ENCODE measurements around the gene GUCD1.

DNA sequence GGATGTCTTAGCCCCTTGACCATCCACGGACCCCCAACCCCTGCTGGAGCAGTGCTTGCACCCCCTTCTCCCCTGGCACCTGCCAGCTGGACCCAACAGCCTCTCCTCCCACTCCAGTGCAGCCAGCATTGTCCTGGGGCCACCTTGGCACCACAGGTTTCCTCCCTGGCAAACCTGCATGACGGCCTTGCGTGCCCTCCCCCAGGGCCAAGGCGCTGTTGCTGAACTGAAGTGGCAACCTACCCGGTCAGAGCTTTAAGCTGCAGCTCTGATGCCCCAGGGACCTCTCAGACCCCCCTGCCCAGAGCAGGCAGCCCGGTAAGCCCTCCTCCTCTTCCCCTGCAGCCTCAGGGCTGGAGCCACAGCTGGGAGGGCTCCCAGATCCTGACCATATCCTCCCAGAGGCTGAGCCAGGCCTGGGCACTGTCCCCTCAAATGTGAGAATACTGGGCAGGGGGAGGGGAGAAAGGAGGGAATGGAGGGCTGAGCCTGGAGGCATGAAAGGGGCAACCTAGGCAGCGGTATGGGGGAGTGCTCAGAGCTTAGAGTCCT, 39.7 kb upstream of the GUCD1 start:
- TF ChIP-seq, protein P1, sequence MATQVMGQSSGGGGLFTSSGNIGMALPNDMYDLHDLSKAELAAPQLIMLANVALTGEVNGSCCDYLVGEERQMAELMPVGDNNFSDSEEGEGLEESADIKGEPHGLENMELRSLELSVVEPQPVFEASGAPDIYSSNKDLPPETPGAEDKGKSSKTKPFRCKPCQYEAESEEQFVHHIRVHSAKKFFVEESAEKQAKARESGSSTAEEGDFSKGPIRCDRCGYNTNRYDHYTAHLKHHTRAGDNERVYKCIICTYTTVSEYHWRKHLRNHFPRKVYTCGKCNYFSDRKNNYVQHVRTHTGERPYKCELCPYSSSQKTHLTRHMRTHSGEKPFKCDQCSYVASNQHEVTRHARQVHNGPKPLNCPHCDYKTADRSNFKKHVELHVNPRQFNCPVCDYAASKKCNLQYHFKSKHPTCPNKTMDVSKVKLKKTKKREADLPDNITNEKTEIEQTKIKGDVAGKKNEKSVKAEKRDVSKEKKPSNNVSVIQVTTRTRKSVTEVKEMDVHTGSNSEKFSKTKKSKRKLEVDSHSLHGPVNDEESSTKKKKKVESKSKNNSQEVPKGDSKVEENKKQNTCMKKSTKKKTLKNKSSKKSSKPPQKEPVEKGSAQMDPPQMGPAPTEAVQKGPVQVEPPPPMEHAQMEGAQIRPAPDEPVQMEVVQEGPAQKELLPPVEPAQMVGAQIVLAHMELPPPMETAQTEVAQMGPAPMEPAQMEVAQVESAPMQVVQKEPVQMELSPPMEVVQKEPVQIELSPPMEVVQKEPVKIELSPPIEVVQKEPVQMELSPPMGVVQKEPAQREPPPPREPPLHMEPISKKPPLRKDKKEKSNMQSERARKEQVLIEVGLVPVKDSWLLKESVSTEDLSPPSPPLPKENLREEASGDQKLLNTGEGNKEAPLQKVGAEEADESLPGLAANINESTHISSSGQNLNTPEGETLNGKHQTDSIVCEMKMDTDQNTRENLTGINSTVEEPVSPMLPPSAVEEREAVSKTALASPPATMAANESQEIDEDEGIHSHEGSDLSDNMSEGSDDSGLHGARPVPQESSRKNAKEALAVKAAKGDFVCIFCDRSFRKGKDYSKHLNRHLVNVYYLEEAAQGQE (IDR thresholded peaks at IDR 0.05; ENCODE audit: low read depth) = no peak
- TF ChIP-seq, protein P2, sequence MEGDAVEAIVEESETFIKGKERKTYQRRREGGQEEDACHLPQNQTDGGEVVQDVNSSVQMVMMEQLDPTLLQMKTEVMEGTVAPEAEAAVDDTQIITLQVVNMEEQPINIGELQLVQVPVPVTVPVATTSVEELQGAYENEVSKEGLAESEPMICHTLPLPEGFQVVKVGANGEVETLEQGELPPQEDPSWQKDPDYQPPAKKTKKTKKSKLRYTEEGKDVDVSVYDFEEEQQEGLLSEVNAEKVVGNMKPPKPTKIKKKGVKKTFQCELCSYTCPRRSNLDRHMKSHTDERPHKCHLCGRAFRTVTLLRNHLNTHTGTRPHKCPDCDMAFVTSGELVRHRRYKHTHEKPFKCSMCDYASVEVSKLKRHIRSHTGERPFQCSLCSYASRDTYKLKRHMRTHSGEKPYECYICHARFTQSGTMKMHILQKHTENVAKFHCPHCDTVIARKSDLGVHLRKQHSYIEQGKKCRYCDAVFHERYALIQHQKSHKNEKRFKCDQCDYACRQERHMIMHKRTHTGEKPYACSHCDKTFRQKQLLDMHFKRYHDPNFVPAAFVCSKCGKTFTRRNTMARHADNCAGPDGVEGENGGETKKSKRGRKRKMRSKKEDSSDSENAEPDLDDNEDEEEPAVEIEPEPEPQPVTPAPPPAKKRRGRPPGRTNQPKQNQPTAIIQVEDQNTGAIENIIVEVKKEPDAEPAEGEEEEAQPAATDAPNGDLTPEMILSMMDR (IDR thresholded peaks at IDR 0.05 in 2 of 3, conservative IDR thresholded peaks at IDR 0.05 in 1 of 3; ENCODE audit: borderline replicate concordance in 1 of 3, insufficient read depth in 1 of 3, low read depth in 2 of 3, low read length in 2 of 3) = no peak
- TF ChIP-seq CBX3 (IDR thresholded peaks at IDR 0.05; ENCODE audit: low read depth) = no peak
- TF ChIP-seq POLR2A (IDR thresholded peaks at IDR 0.05; ENCODE audit: borderline replicate concordance, extremely low read depth, insufficient read depth, insufficient read length) = no peak
- no peak for TF ChIP-seq TCF7L2 (IDR thresholded peaks at IDR 0.05; ENCODE audit: borderline replicate concordance, extremely low read depth, insufficient read depth, insufficient read length)
